IPS DF 6.9 (cell line): ENCODE results near the gene SERPINB5.

Source experiments
- DNase-seq: peaks from one replicate; pipeline ENCODE4 v3.0.0-alpha.2; 2013; ENCODE audit warnings: low read depth, low spot score
- H3K27ac ChIP-seq: one replicate; pipeline ENCODE4 v1.5.1; 2013; ENCODE audit warnings: low read length, control low read depth
- H3K27me3 ChIP-seq: 2 replicates; pipeline ENCODE4 v1.6.1; 2013; ENCODE audit warnings: mild to moderate bottlenecking, low read length; ENCODE audit not compliant: control insufficient read depth, insufficient read depth
- H3K36me3 ChIP-seq: 2 replicates; pipeline ENCODE4 v1.6.1; 2013; ENCODE audit warnings: low read length; ENCODE audit not compliant: control insufficient read depth, insufficient read depth
- H3K4me1 ChIP-seq: 2 replicates; pipeline ENCODE4 v1.6.1; 2013; ENCODE audit warnings: low read length; ENCODE audit not compliant: control insufficient read depth, insufficient read depth
- H3K4me3 ChIP-seq: 2 replicates; pipeline ENCODE4 v1.5.1; 2013; ENCODE audit warnings: mild to moderate bottlenecking, low read length
- H3K9me3 ChIP-seq: 2 replicates; pipeline ENCODE4 v1.6.1; 2013; ENCODE audit warnings: low read length, inconsistent platforms; ENCODE audit not compliant: control insufficient read depth, insufficient read depth
- WGBS: extraction: QIAGEN DNeasy Blood & Tissue Kit; methylation state at CpG from one replicate; pipeline ENCODE4 v1.1.7; 2013; ENCODE audit warnings: mixed read lengths, missing lambda C conversion rate; ENCODE audit not compliant: insufficient read length, insufficient coverage; 5-methylcytosine and 5-hydroxymethylcytosine counted together

Gene SERPINB5

GRCh38 chr18:63520053-63520685, 43.4 kb downstream of the SERPINB5 start:
- Histone ChIP-seq H3K4me3 (no peak overlapping the region), H3K9me3 (no peaks in the 10 kb centered on the region), H3K27me3 (no peaks in the 10 kb centered on the region), H3K4me1 (0 out of 2 replicates have a peak, but pooled peaks cover 1% of the 10 kb centered on the region), H3K36me3 (no peaks in the 10 kb centered on the region), H3K27ac (no peak overlapping the region)
- no CpG with 5 or more reads among the region's 3 CpGs for WGBS
- no peak for DNase-seq

GRCh38 chr18:63523660-63524059, 46.9 kb downstream of the SERPINB5 start:
- no peaks in the 10 kb centered on the region for H3K9me3 ChIP-seq
- H3K4me3 ChIP-seq, result no peak overlapping the region
- no peak overlapping the region for H3K27ac ChIP-seq
- no peaks in the 10 kb centered on the region for H3K36me3 ChIP-seq
- no CpG with 5 or more reads among the region's 4 CpGs for WGBS
- DNase-seq, result no peak
- no peaks in the 10 kb centered on the region for H3K4me1 ChIP-seq
- no peaks in the 10 kb centered on the region for H3K27me3 ChIP-seq

- no peaks in the 10 kb centered on the region for H3K27me3 ChIP-seq
- H3K36me3 ChIP-seq, result no peaks in the 10 kb centered on the region
- no peak overlapping the region for H3K27ac ChIP-seq
- H3K4me3 ChIP-seq, result no peak overlapping the region
- H3K9me3 ChIP-seq, result no peaks in the 10 kb centered on the region
- H3K4me1 ChIP-seq, result no peaks in the 10 kb centered on the region
- no peak for DNase-seq
Observed at GRCh38 chr18:63527251-63527650, 50.5 kb downstream of the SERPINB5 start.

GRCh38 chr18:63528863-63529492, 52.2 kb downstream of the SERPINB5 start:
- H3K27me3 ChIP-seq, result no peaks in the 10 kb centered on the region
- WGBS, result no CpG with 5 or more reads among the region's 5 CpGs
- no peak overlapping the region for H3K4me3 ChIP-seq
- H3K36me3 ChIP-seq, result no peaks in the 10 kb centered on the region
- H3K9me3 ChIP-seq, result no peaks in the 10 kb centered on the region
- DNase-seq, result no peak
- no peaks in the 10 kb centered on the region for H3K4me1 ChIP-seq
- H3K27ac ChIP-seq, result no peak overlapping the region

GRCh38 chr18:63532471-63532870, 55.7 kb downstream of the SERPINB5 start:
- Histone ChIP-seq H3K27me3 (no peaks in the 10 kb centered on the region), H3K36me3 (no peaks in the 10 kb centered on the region), H3K9me3 (no peaks in the 10 kb centered on the region), H3K4me1 (no peaks in the 10 kb centered on the region), H3K4me3 (no peak overlapping the region), H3K27ac (no peak overlapping the region)
- WGBS, result no CpG with 5 or more reads among the region's 2 CpGs
- no peak for DNase-seq

- H3K4me3 ChIP-seq, result no peak overlapping the region
- H3K4me1 ChIP-seq, result no peaks in the 10 kb centered on the region
- H3K36me3 ChIP-seq, result no peaks in the 10 kb centered on the region
- DNase-seq, result no peak
- no peaks in the 10 kb centered on the region for H3K9me3 ChIP-seq
- no peaks in the 10 kb centered on the region for H3K27me3 ChIP-seq
- H3K27ac ChIP-seq, result no peak overlapping the region
- no CpG with 5 or more reads among the region's 4 CpGs for WGBS
Observed at GRCh38 chr18:63534615-63535014, 57.9 kb downstream of the SERPINB5 start.

- no peak for DNase-seq
- no peaks in the 10 kb centered on the region for H3K27me3 ChIP-seq
- no peak overlapping the region for H3K4me3 ChIP-seq
- no peaks in the 10 kb centered on the region for H3K4me1 ChIP-seq
- no CpG with 5 or more reads among the region's 3 CpGs for WGBS
- H3K9me3 ChIP-seq, result no peaks in the 10 kb centered on the region
- H3K27ac ChIP-seq, result no peak overlapping the region
- no peaks in the 10 kb centered on the region for H3K36me3 ChIP-seq
Observed at GRCh38 chr18:63539904-63540510, 63.2 kb downstream of the SERPINB5 start.

- Histone ChIP-seq H3K4me1 (no peaks in the 10 kb centered on the region), H3K4me3 (no peak within 1 kb of the TSS), H3K27ac (no peak within 1 kb of the TSS), H3K27me3 (no peaks in the 10 kb centered on the region), H3K9me3 (no peaks in the 10 kb centered on the region), H3K36me3 (no peaks in the 10 kb centered on the region)
- no peak for DNase-seq
- no CpG with 5 or more reads among the region's 1 CpG for WGBS
Observed at GRCh38 chr18:63542069-63542468, 65.3 kb downstream of the SERPINB5 start, which contains the start of gene SERPINB12. Gene SERPINB12, plus strand, starts transcription at chr18:63542369. Its CDS starts 13,791 bp downstream, at chr18:63556160.

- Histone ChIP-seq H3K4me3 (no peak overlapping the region), H3K27ac (no peak overlapping the region), H3K9me3 (no peaks in the 10 kb centered on the region), H3K27me3 (no peaks in the 10 kb centered on the region), H3K36me3 (no peaks in the 10 kb centered on the region), H3K4me1 (no peaks in the 10 kb centered on the region)
- WGBS, result no CpG with 5 or more reads among the region's 2 CpGs
- DNase-seq, result no peak
Observed at GRCh38 chr18:63544017-63544416, 67.3 kb downstream of the SERPINB5 start.

GRCh38 chr18:63545000-63545399, 68.2 kb downstream of the SERPINB5 start:
- Histone ChIP-seq H3K27ac (no peak overlapping the region), H3K27me3 (no peaks in the 10 kb centered on the region), H3K4me3 (no peak overlapping the region), H3K4me1 (no peaks in the 10 kb centered on the region), H3K9me3 (no peaks in the 10 kb centered on the region), H3K36me3 (no peaks in the 10 kb centered on the region)
- DNase-seq, result no peak
- no CpG with 5 or more reads among the region's 3 CpGs for WGBS
